HG02623 (cell line): ENCODE results near the gene CYBC1.
"Not testable (repeated sequence)": the region's sequence is repeated elsewhere in the genome, so short reads cannot be mapped to it uniquely, and the experiment has no call there.

Source experiments
- ATAC-seq: cut with Tn5 transposase; IDR thresholded peaks from one replicate; pipeline ENCODE4 v1.9.1; 2021; ENCODE audit warnings: moderate library complexity; ENCODE audit not compliant: unreplicated experiment

The CYBC1 gene

GRCh38 chr17:82435601-82436583, 14.7 kb downstream of the CYBC1 start:
- no peak for ATAC-seq

DNA sequence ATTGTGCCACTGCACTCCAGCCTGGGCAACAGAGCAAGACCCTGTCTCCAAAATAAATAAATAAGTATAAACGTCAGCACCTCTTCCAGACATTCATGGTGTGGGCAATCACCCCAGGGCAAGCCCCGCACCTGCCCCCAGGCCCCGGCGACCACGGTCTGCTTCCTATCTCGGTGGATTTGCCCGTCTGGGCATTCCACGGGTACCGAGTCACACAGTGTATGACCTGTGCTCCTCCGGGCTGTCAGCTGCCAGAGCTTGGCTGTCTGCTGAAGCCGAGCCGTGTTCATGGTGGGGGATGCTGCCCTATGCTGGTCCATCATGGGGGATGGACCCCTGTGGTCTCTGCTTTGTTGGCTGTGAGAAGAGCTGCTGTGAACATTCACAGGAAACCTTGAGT, 15.4 kb downstream of the CYBC1 start:
- ATAC-seq = no peak

- ATAC-seq = no peak
Observed at GRCh38 chr17:82434216-82434565, 16.4 kb downstream of the CYBC1 start.

- no peak for ATAC-seq
Observed at GRCh38 chr17:82433560-82434215, 16.9 kb downstream of the CYBC1 start.

DNA sequence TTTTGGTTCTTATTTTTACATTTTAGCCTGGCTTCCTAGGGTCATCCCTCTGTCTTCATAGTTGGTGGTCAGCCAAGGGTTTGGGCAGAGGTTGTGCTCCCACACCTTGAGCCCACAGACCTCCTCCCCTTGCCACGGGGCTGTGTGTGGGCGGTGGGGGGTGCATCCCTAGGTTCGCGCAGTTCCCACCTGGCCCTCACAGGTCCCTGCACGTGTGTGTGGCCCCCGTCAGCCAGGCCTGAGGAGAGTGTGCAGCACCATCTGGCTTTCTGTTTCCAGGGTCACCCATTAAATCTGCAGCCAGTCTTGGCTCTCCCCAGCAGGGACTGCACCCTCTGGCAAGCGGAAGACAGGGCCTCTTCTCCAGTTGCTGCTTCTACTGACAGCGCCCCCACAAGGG, 18.5 kb downstream of the CYBC1 start:
- no peak for ATAC-seq

- ATAC-seq = no peak
Observed at GRCh38 chr17:82429824-82430223, 20.7 kb downstream of the CYBC1 start.

DNA sequence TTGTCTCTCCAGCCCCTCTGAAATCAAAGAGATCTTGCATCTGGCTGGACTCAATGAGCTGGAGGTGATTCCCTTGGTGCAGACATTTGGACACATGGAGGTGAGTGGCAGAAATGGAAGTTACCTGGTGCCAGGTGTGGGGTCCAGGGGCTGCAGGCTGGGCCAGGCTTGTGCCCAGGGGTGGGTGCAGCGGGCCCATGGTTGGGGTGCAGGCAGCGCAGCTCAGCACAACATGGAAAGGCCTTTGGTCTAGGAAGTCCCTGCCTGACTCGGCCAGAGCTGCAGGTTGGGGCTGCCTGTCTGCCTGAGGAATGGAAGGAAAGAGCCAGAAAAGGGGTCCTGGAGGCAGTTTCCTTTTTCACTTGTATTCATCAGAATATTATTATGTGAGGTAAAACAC, 22.0 kb downstream of the CYBC1 start:
- no peak for ATAC-seq

- ATAC-seq = no peak
Observed at GRCh38 chr17:82424863-82425159, 25.7 kb downstream of the CYBC1 start.

DNA sequence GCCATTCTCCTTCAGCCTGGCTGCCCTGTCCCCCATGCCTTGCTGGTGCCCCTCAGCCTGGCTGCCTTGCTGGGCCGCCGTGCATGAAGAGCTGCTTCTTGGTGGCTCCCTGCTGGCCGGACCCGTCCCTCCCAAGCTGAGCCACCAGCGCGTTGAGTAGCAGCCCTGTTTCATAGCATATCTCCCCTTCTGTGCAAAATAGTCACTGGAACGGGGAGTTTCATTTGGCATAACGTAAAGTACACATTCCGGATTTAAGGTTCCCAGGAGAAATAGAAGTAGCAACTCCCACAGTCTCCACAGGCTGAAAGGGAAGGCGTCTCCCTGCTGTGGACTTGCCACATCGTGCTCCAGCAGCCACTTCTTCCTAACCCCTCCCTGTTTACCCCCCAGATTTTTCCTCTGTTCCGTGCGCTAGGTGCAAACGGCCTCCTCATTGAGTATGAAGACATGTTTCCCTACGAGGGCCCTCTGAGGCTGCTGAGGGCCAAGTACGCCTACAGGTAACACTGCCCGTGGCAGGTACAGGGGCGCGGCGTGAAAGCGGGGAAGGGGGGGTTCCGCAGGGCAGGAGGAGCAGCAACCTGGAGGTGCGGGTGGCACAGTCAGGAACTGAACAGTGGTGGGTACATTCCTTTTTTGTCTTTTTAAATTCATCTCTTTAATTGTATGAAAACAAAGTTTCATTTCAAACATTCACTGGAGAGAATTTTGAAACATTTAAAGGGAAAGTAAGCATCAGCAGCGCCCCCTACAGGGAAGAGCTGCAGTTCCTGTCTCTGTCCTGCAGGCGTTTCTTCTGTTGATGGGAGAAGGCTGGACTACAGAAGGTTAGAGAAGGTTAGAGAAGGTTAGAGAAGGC, 26.3 kb downstream of the CYBC1 start:
- ATAC-seq = no peak

- ATAC-seq = no peak
Observed at GRCh38 chr17:82419540-82419939, 31.0 kb downstream of the CYBC1 start.

GRCh38 chr17:82418001-82418986, 32.3 kb downstream of the CYBC1 start, which contains the start of the genes HEXD and OGFOD3:
Gene HEXD (plus strand): TSS chr17:82418347. CDS start chr17:82419800, 1,453 bp downstream.
Gene OGFOD3 (minus strand): TSS chr17:82418586. CDS start chr17:82418485, 101 bp downstream.
- peak; percentile 84 for ATAC-seq

GRCh38 chr17:82416771-82417170, 33.8 kb downstream of the CYBC1 start:
- no peak for ATAC-seq

GRCh38 chr17:82416264-82416663, 34.3 kb downstream of the CYBC1 start:
- ATAC-seq = no peak

DNA sequence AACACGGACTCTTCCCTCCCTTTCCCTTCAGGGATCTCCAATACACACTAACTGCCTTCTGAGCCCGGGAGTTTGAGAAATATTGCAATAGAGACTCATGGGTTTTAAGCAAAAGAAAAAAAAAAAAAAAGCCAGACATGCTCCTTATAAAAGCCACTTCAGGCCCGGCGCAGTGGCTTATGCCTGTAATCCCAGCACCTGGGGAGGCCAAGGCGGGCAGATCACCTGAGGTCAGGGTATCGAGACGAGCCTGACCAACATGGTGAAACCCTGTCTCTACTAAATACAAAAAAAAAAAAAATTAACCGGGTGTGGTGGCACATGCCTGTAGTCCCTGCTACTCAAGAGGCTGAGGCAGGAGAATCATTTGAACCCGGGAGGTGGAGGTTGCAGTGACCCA, 34.8 kb downstream of the CYBC1 start:
- ATAC-seq = no peak

GRCh38 chr17:82415336-82415735, 35.2 kb downstream of the CYBC1 start:
- no peak for ATAC-seq

GRCh38 chr17:82414548-82415281, 35.8 kb downstream of the CYBC1 start:
- no peak for ATAC-seq

GRCh38 chr17:82412535-82413520, 37.7 kb downstream of the CYBC1 start:
- no peak for ATAC-seq

DNA sequence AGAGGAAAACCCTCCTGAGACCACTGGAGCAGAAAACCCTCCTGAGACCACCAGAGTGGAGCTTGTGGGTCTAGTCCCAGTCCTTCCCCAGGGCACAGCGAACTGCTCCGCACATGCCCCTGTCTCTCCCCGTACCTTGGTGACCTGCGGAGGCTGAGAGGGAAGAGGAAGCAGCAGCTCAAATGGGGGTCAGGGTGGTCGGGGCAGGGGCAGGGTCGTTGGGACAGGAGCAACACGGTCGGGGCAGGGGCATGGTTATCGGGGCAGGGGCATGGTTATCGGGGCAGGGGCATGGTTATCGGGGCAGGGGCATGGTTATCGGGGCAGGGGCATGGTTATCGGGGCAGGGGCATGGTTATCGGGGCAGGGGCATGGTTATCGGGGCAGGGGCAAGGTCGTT, 38.5 kb downstream of the CYBC1 start:
- ATAC-seq = not testable (repeated sequence)
